Activated CD8-positive, alpha-beta memory T cell treated with anti-CD3 and anti-CD28 coated beads for 48 hours (primary cell): ENCODE results near the gene ZER1.
"Not testable (repeated sequence)": the region's sequence is repeated elsewhere in the genome, so short reads cannot be mapped to it uniquely, and the experiment has no call there.

Experiments used
- DNase-seq, 3 experiments: peaks; one replicate each; pipeline ENCODE4 v3.0.0-alpha.2; 2020; ENCODE audit warnings: low read depth in 2 of 3, low spot score in 2 of 3

ZER1 gene

GRCh38 chr9:128771745-128772519, at the start of gene ZER1:
TSS of gene ZER1 (minus strand) at chr9:128771927. CDS start at chr9:128755565, 16,362 bp downstream.
- DNase-seq: peak; percentile 81 to 92 (median 89)

GRCh38 chr9:128820665-128821583, 49.2 kb upstream of the ZER1 start:
- DNase-seq: no peak

DNA sequence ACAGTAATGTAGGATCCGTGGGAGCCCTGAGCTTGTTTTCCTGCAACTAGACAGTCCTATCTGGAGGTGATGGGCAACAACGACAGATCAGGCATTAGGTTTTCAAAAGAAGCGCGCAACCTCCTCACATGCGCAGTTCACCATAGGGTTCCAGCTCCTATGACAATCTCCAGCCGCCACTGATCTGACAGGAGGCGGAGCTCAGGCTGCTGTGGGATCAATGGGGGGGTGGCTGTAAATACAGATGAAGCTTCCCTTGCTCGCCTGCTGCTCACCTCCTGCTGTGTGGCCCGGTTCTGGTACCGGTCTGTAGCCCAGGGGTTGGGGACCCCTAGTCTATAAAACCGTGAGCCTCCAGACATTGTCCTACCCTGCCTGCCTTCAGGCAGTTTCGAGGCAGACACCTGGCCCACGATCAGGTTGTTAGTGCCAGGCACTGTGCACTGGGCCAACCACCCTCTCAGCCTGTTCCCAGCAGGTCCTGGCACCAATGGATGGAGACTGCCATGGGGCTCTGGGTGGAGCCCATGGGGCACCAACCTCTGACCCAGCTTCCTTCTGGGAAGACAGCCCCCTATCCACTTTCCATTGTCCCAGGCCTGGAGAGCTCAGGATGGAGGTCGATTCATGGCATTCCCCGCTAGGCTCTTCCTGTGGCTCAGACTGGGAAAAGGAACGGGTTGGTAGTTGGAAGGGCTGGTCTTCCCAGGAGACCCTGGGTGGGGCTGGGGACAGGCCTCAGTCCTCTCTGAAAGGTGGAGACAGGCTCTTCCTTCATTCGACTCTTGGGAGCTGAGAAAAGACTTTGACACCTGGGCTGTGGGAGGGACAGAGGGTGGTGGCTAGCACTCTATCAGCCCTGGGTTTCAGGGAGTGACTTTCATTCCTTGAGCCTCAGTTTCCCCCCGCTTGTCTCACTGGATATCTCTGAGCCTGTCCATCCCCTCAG, 48.3 kb upstream of the ZER1 start:
- no peak for DNase-seq

GRCh38 chr9:128818839-128819715, 47.4 kb upstream of the ZER1 start:
- no peak for DNase-seq

- DNase-seq: peak; percentile 87 to 98 (median 92)
These were observed 46.5 kb upstream of the ZER1 start, which contains the start of gene ENDOG for GRCh38 chr9:128818099-128818838. TSS of gene ENDOG (plus strand) at chr9:128818500. CDS start at chr9:128818685, 185 bp downstream.

DNA sequence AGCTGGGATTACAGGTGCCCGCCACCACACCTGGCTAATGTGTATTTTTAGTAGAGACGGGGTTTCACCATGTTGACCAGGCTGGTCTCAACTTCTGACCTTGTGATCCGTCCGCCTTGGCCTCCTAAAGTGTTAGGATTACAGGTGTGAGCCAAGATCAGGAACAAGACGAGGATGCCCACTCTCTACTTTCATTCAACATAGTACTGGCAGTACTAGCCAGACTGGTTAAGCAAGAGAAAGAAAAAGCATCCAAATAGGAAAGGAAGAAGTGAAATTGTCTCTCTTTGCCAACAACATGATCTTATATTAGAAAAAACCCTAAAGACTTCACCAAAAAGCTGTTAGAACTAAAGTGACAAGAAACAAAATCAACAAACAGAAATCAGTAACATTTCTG, 39.1 kb upstream of the ZER1 start:
- DNase-seq: no peak

GRCh38 chr9:128809831-128810230, 38.1 kb upstream of the ZER1 start:
- no peak for DNase-seq

- no peak for DNase-seq
These were observed 37.4 kb upstream of the ZER1 start for GRCh38 chr9:128809036-128809599.

- DNase-seq: no peak
These were observed 36.8 kb upstream of the ZER1 start for GRCh38 chr9:128808543-128808942.

DNA sequence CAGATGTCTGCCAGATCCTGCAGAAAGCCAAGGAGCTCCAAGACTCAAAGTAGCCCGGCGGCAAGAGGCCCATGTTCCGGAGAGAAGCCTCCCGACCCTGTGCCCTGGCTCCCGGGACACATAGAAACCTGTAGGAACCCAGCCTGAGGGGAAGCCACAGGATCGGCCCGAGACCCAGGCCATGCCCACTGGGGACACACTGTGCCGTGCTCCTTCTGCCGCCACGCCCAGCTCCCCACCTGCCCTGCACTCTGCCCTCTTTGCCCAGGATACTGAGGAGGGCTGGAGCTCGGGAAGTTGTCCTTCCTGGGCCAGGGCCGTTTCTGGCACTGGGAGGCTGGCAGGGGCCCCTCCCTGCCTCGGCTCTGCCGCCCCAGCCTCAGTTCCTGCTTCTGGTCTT, 36.1 kb upstream of the ZER1 start:
- no peak for DNase-seq

DNA sequence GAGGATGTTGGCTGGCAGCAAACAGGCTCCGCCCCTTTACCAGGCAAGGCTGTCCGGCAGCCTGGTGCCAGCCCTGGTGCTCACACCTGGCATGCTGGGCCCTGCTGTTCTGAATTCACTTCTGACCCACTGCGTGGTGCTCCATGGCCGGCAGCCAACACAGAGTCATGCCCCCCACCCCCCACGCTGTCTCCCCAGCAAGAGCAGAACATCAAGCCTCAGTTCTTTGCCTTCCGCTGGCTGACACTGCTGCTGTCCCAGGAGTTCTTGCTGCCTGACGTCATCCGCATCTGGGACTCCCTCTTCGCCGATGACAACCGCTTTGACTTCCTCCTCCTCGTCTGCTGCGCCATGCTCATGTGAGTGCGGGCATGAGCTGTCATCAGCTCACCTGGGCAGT, 33.9 kb upstream of the ZER1 start:
- DNase-seq: no peak

DNA sequence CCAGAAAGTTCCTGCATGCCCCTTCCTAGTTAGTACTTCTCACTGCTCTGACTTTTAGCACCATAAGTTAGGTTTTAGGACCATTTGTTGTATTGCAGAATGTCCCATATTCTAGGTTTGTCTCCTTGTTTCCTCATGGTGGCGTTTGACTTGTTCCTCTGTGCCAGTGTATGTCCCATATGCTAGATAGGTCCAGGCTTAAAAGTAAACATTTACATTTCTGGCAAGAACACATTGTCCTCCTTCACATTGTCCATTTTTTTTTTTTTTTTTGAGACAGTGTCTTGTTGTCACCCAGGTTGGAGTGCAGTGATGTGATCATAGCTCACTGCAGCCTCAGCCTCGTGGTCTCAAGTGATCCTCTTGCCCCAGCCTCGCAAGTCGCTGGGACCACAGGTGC, 30.8 kb upstream of the ZER1 start:
- no peak for DNase-seq

GRCh38 chr9:128800061-128800460, 28.3 kb upstream of the ZER1 start:
- no peak for DNase-seq

GRCh38 chr9:128798896-128799295, 27.2 kb upstream of the ZER1 start:
- DNase-seq: no peak

- not testable (repeated sequence) for DNase-seq
These were observed 23.2 kb upstream of the ZER1 start for GRCh38 chr9:128794961-128795360.

DNA sequence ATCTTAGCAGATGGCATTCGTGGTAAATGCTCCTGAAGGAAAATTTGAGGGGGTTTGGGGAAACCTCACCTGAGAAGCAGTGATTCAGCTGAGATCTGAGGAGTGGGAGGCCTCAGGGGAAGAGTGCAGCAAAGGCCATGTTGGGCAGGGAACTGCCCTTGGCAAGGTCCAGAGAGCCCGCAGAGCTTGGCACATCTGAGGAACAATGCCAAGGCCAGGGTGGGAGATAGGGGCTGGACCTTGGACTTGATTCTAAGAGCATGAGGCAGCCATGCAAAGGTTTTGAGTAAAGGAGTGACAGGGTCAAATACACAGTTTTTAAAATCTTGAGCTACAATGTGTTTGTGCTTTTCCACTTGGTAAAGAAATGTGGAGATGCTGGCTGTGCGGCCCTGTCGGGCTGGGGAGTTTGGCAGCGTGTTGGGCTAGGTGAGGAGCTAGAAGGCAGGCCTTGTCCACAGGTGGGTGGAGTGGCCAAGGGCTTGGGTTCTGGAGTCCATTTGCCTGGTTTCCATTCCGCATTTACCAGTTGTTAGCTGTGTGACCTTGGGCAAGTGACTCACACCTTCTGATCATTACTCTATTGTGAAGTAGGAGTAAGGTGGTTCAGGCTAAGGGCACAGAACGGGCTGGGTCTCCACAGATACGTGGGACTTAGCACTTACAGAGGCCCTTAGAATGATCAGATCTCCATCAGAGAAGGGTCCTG, 21.4 kb upstream of the ZER1 start:
- no peak for DNase-seq

- DNase-seq: no peak
These were observed 20.4 kb upstream of the ZER1 start for GRCh38 chr9:128792134-128792533.

- no peak for DNase-seq
These were observed 18.8 kb upstream of the ZER1 start for GRCh38 chr9:128790536-128790935.
